ENCODE data around the gene GATA5.

GATA5 gene

GRCh38 chr20:62475772-62476055 lies at the start of gene GATA5:
Gene GATA5 (minus strand): TSS chr20:62475995. CDS start chr20:62475521, 474 bp downstream.
- TF ChIP-seq CTCF (IDR thresholded peaks at IDR 0.05; ENCODE audit: low read depth, low read length): no peak
- no peak for DNase-seq (ENCODE audit: extremely low read depth, low read depth)

- no peak for DNase-seq (ENCODE audit: extremely low read depth, low read depth)
- no peak for TF ChIP-seq CTCF (IDR thresholded peaks at IDR 0.05; ENCODE audit: low read depth, low read length)
These were observed 49.2 kb upstream of the GATA5 start for GRCh38 chr20:62525014-62525413.

- TF ChIP-seq CTCF (IDR thresholded peaks at IDR 0.05; ENCODE audit: low read depth, low read length): no peak
- no peak for DNase-seq (ENCODE audit: extremely low read depth, low read depth)
These were observed 48.7 kb upstream of the GATA5 start for GRCh38 chr20:62524505-62524911.

- no peak for DNase-seq (ENCODE audit: extremely low read depth, low read depth)
- TF ChIP-seq CTCF (IDR thresholded peaks at IDR 0.05; ENCODE audit: low read depth, low read length): no peak
These were observed 47.8 kb upstream of the GATA5 start for GRCh38 chr20:62523473-62524203.

- no peak for DNase-seq (ENCODE audit: extremely low read depth, low read depth)
- no peak for TF ChIP-seq CTCF (IDR thresholded peaks at IDR 0.05; ENCODE audit: low read depth, low read length)
These were observed 47.1 kb upstream of the GATA5 start for GRCh38 chr20:62522748-62523396.

GRCh38 chr20:62519826-62520225 lies 44.0 kb upstream of the GATA5 start:
- no peak for TF ChIP-seq CTCF (IDR thresholded peaks at IDR 0.05; ENCODE audit: low read depth, low read length)
- no peak for DNase-seq (ENCODE audit: extremely low read depth, low read depth)

GRCh38 chr20:62518911-62519310 lies 43.1 kb upstream of the GATA5 start:
- DNase-seq (ENCODE audit: extremely low read depth, low read depth): no peak
- TF ChIP-seq CTCF (IDR thresholded peaks at IDR 0.05; ENCODE audit: low read depth, low read length): no peak

Measured in AG09319 (cell line).